ENCODE results near the gene MYLK4. TPM values are rescaled to one million over a fixed set of nuclear protein-coding genes. Genes with fewer than 3 reads are reported as not detected.

MYLK4 gene
- total RNA-seq, 4 donors from 2014 or later, result 2.4 to 46.7 (median 26.9) TPM

DNA sequence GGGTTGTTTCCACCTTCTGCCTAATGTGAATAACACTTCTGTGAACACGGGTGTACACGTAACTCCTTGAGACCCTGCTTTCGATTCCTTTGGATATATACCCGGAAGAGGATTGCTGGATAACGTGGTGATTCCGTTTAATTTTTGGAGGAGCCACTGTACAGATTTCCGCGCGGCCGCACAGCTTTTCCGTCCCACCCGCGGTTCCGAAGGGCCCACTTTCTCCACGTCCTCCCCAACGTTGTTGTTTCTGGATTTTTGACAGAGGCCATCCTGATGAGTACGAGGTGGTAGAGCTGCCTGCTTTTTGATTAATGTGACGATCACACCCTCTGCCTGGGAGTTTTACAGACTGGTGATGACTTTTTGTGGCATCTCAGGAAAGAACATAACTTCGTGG, 114.0 kb downstream of the MYLK4 start:
- intact Hi-C loops (cut with DNase I; ENCODE audit: low total_unique reads) (loop anchor here (10.0 kb wide), 1 partner anchor 192 kb away; no protein-coding TSS in a partner anchor), in situ Hi-C loops (cut with MboI; ENCODE audit: low sequenced_read_pairs in 4 of 4) (loop anchor here (5.0 to 25.0 kb wide), 4 partner anchors 424 to 1052 kb away; no protein-coding TSS in a partner anchor)
- DNase-seq (no peak), ATAC-seq (no peak)
- Histone ChIP-seq H3K27ac (no peak overlapping the region), H3K36me3 (no peaks in the 10 kb centered on the region), H3K9me3 (no peaks in the 10 kb centered on the region), H3K27me3 (no peaks in the 10 kb centered on the region), H3K4me3 (no peak overlapping the region), H3K4me1 (peaks cover 20 to 21% of the 10 kb centered on the region in 2 donors)
- no peak for TF ChIP-seq POLR2A (IDR thresholded peaks at IDR 0.05)
- TF ChIP-seq, protein P1, sequence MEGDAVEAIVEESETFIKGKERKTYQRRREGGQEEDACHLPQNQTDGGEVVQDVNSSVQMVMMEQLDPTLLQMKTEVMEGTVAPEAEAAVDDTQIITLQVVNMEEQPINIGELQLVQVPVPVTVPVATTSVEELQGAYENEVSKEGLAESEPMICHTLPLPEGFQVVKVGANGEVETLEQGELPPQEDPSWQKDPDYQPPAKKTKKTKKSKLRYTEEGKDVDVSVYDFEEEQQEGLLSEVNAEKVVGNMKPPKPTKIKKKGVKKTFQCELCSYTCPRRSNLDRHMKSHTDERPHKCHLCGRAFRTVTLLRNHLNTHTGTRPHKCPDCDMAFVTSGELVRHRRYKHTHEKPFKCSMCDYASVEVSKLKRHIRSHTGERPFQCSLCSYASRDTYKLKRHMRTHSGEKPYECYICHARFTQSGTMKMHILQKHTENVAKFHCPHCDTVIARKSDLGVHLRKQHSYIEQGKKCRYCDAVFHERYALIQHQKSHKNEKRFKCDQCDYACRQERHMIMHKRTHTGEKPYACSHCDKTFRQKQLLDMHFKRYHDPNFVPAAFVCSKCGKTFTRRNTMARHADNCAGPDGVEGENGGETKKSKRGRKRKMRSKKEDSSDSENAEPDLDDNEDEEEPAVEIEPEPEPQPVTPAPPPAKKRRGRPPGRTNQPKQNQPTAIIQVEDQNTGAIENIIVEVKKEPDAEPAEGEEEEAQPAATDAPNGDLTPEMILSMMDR (IDR thresholded peaks at IDR 0.05 in 4 of 5, conservative IDR thresholded peaks at IDR 0.05 in 1 of 5), result no peak

DNA sequence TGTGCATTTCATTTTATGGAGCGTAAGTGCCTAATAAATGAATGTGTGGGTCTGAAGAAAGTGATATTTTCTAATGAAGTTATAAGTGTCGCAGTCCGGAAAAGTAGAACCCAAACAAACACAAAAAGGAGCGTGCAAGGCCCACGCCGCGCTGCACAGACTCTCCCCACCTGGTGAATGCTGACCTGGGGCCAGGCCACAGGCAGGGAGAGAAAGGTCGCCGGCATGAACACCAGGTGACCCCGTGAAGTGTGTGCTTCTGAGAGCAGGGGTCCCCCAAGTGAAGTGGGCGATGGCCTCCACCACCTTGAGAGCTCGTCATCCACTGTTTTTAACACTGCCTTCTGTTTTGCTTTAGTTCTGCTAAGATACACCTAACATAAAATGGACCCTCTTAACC, 114.8 kb downstream of the MYLK4 start:
- no peak for TF ChIP-seq POLR2A (IDR thresholded peaks at IDR 0.05)
- TF ChIP-seq, protein P1 (IDR thresholded peaks at IDR 0.05 in 4 of 5, conservative IDR thresholded peaks at IDR 0.05 in 1 of 5), result no peak
- in situ Hi-C loops (cut with MboI; ENCODE audit: low sequenced_read_pairs in 4 of 4), result loop anchor here (5.0 to 25.0 kb wide), 4 partner anchors 424 to 1051 kb away; no protein-coding TSS in a partner anchor

DNA sequence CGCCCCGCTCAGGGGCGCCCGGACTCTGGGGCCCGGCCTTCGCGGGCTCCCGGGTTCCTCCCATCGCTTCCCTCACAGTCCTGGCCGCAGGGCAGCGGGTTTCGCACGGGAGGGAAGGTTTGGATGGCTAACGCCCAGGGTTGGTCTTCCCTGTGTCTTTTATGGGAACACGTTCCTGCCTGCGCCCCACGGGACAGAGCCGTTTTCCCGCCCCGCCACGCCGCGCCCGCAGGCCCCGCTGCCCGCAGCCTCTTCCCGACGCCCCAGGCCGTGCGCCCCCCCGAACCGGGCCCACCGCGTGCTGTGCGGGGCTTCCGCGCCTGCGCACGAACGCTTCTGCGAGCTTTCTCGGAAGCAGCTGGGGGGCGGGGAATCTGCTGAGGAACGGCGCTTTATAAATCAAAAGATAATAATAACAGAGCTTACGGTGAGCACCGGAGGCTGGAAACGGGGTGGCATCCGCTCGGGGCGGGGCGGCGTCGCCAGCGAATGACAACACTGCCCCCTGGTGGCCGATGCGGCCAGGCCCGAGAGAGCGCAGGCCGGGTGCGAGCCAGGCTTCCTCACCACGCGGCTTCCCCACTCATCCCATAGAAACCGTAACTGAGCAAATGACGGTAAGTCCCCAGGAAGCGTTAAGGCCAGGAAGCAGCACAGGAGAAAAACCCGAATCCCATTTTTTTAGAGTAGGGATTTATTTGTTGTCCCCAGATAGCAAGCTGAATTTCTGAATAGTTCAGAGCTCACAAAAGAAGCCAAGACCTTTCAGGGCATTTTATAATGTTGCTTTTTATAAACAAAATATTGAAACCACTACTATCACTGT, 116.4 kb downstream of the MYLK4 start:
- Histone ChIP-seq H3K4me1 (peaks cover 20 to 21% of the 10 kb centered on the region in 2 donors), H3K36me3 (no peaks in the 10 kb centered on the region), H3K4me3 (peak overlapping the region; percentile 44 to 72 (median 52)), H3K27me3 (no peaks in the 10 kb centered on the region), H3K9me3 (no peaks in the 10 kb centered on the region), H3K27ac (peak overlapping the region; percentile 29 to 71 (median 46))
- ATAC-seq, result peak; percentile 80 to 82
- peak; percentile 51 to 56 for DNase-seq
- TF ChIP-seq, protein P1 (IDR thresholded peaks at IDR 0.05 in 4 of 5, conservative IDR thresholded peaks at IDR 0.05 in 1 of 5), result peak; percentile 80 to 100 (median 96)
- no peak for TF ChIP-seq POLR2A (IDR thresholded peaks at IDR 0.05)
- in situ Hi-C loops (cut with MboI; ENCODE audit: low sequenced_read_pairs in 4 of 4) (loop anchor here in 3 of 4 donors (10.0 to 25.0 kb wide), 3 partner anchors 422 to 1050 kb away; no protein-coding TSS in a partner anchor), intact Hi-C loops (cut with DNase I; ENCODE audit: low total_unique reads) (loop anchor here (1.0 to 10.0 kb wide), 5 partner anchors 108 to 1038 kb away; no protein-coding TSS in a partner anchor)

More for the DNA sequence above, 114.8 kb downstream of the MYLK4 start:
- no peaks in the 10 kb centered on the region for H3K36me3 ChIP-seq
- intact Hi-C loops (cut with DNase I; ENCODE audit: low total_unique reads), result loop anchor here (2.0 to 10.0 kb wide), 2 partner anchors 191 to 1039 kb away; no protein-coding TSS in a partner anchor
- H3K27me3 ChIP-seq, result no peaks in the 10 kb centered on the region
- H3K4me1 ChIP-seq, result peaks cover 20 to 21% of the 10 kb centered on the region in 2 donors
- H3K4me3 ChIP-seq, result no peak overlapping the region
- ATAC-seq, result no peak
- H3K27ac ChIP-seq, result no peak overlapping the region
- DNase-seq, result no peak
- no peaks in the 10 kb centered on the region for H3K9me3 ChIP-seq

DNA sequence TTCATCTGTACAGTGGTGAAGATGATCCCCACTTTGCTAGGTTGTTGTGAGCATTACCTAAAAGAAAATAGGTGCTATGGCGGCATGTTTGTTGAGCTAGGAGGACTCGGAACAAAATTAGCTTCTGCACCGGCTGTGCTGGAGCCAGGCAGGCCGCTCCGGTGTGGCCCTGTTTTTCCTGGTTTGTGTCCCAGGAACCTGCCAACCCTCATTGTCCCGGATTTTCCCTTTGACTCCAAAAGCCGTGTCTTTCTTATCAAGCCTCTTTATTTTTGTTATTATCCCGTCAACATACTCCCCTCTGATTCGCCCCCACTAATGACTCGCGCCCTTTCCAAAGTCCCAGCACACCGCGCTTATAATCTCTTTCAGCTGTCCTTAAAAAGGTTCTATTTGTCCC, 117.0 kb downstream of the MYLK4 start:
- intact Hi-C loops (cut with DNase I; ENCODE audit: low total_unique reads) (loop anchor here (1.0 to 10.0 kb wide), 5 partner anchors 109 to 1037 kb away; no protein-coding TSS in a partner anchor), in situ Hi-C loops (cut with MboI; ENCODE audit: low sequenced_read_pairs in 4 of 4) (loop anchor here in 3 of 4 donors (10.0 to 25.0 kb wide), 3 partner anchors 421 to 1049 kb away; no protein-coding TSS in a partner anchor)
- TF ChIP-seq, protein P1 (IDR thresholded peaks at IDR 0.05 in 4 of 5, conservative IDR thresholded peaks at IDR 0.05 in 1 of 5), result no peak
- no peak for TF ChIP-seq POLR2A (IDR thresholded peaks at IDR 0.05)
- peak overlapping the region; percentile 29 to 71 (median 46) for H3K27ac ChIP-seq
- ATAC-seq (peak in 1 of 2 donors; percentile 1), DNase-seq (no peak)
- H3K36me3 ChIP-seq, result no peaks in the 10 kb centered on the region
- no peaks in the 10 kb centered on the region for H3K27me3 ChIP-seq
- peak overlapping the region; percentile 44 to 72 (median 52) for H3K4me3 ChIP-seq
- peaks cover 20 to 21% of the 10 kb centered on the region in 2 donors for H3K4me1 ChIP-seq
- H3K9me3 ChIP-seq, result no peaks in the 10 kb centered on the region

All from gastrocnemius medialis (tissue), 4 donors.